Spleen (tissue), 7 donors: Measurements from ENCODE around the gene PDIA6.

Experiments
- POLR2AphosphoS5 ChIP-seq, 3 donors: sonication (generic); formaldehyde crosslinking; IDR thresholded peaks; one replicate each; pipeline ENCODE4 v1.5.1; 2017; ENCODE audit warnings: antibody characterized with exemption in 3 of 3
- TF ChIP-seq, protein P1 (sequence below), 11 experiments: fragments of 200-600 bp in 7 of 11; fragments of 450-650 bp in 4 of 11; sonication (generic) in 4 of 11; IDR thresholded peaks in 8 of 11; conservative IDR thresholded peaks in 3 of 11; 1 replicate in 7 of 11; 2 replicates in 4 of 11; pipeline versions ENCODE4 v1.4.0 to v1.8.0; 2016 to 2021; ENCODE audit warnings: antibody characterized with exemption in 11 of 11, inconsistent platforms in 4 of 11, mild to moderate bottlenecking in 1 of 11
- donor health status: DM: no; HTN: no; CAD: no; lungs with moderate emphysema.
- donor health status: DM: no; HTN: no; CAD: no.
- donor health status: DM: no; HTN: no; CAD: no.

DNA sequence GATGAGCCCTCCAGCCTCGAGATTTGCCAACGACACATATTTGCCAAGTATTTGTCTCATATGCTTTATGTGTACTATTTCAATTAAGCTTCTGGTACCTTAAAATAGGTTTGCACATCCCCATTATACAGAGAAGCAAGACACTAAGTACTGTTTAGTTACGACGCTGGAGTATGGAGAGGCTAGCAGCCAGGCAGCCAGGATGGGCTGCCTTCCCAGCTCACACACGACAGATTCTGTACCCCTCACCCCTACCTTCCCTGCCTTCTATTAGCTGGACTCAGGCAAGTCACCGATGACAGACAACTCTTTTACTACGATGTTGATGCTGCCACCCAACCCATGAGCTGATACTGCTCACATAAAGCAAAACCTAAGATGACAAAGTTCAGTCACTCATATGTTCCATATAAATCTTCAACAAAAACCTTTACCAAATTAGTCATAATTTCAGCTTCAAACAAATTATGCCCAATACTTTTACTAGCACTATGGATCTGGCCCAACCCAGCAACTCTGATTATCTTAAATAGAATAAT lies 17.0 kb downstream of the PDIA6 start:
- TF ChIP-seq POLR2AphosphoS5 (IDR thresholded peaks at IDR 0.05), result no peak
- TF ChIP-seq, protein P1, sequence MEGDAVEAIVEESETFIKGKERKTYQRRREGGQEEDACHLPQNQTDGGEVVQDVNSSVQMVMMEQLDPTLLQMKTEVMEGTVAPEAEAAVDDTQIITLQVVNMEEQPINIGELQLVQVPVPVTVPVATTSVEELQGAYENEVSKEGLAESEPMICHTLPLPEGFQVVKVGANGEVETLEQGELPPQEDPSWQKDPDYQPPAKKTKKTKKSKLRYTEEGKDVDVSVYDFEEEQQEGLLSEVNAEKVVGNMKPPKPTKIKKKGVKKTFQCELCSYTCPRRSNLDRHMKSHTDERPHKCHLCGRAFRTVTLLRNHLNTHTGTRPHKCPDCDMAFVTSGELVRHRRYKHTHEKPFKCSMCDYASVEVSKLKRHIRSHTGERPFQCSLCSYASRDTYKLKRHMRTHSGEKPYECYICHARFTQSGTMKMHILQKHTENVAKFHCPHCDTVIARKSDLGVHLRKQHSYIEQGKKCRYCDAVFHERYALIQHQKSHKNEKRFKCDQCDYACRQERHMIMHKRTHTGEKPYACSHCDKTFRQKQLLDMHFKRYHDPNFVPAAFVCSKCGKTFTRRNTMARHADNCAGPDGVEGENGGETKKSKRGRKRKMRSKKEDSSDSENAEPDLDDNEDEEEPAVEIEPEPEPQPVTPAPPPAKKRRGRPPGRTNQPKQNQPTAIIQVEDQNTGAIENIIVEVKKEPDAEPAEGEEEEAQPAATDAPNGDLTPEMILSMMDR (IDR thresholded peaks at IDR 0.05 in 8 of 11, conservative IDR thresholded peaks at IDR 0.05 in 3 of 11), result no peak
